Naive thymus-derived CD4-positive, alpha-beta T cell (primary cell): ENCODE measurements around the gene LRMDA. TPM values are rescaled to one million over a fixed set of nuclear protein-coding genes. Genes with fewer than 3 reads are reported as not detected.

ENCODE experiments used
- ATAC-seq: fragments of 150-1000 bp; cut with Tn5 transposase; 2 replicates; pipeline ENCODE4 v1.10.0; 2021; ENCODE audit warnings: mild to moderate bottlenecking, moderate library complexity
- CTCF ChIA-PET: fragments of 350-600 bp; sonication (Branson Sonifier 250); formaldehyde crosslinking; loops from one replicate; lab custom pipeline; 2021; ENCODE audit warnings: antibody characterized with exemption; lab: Charles Lee
- POLR2A ChIA-PET: fragments of 350-600 bp; sonication (Branson Sonifier 250); formaldehyde crosslinking; loops from one replicate; lab custom pipeline; 2021; ENCODE audit warnings: antibody characterized with exemption, inconsistent platforms; lab: Charles Lee
- DNase-seq, 9 donors: peaks; one replicate each; pipeline versions ENCODE4 v3.0.0 to v3.0.0-alpha.2; 2020 to 2022; ENCODE audit warnings: mixed read lengths in 1 of 9
- H3K27ac ChIP-seq: one replicate; pipeline ENCODE4 v1.7.0; 2013; ENCODE audit warnings: mild to moderate bottlenecking, low read depth, low read length, moderate library complexity
- H3K27me3 ChIP-seq, 2 donors: one replicate each; pipeline ENCODE4 v1.7.0; 2013; ENCODE audit warnings: low read length in 2 of 2, mild to moderate bottlenecking in 2 of 2, moderate library complexity in 2 of 2; ENCODE audit not compliant: control insufficient read depth in 2 of 2, insufficient read depth in 2 of 2
- H3K36me3 ChIP-seq, 3 experiments: 1 replicate in 2 of 3; 2 replicates in 1 of 3; pipeline ENCODE4 v1.7.0; 2013; ENCODE audit warnings: low read length in 3 of 3, mild to moderate bottlenecking in 3 of 3, moderate library complexity in 1 of 3; ENCODE audit not compliant: insufficient read depth in 3 of 3, control insufficient read depth in 2 of 3
- H3K4me1 ChIP-seq, 2 donors: one replicate each; pipeline ENCODE4 v1.7.0; 2013; ENCODE audit warnings: low read length in 2 of 2, mild to moderate bottlenecking in 2 of 2, moderate library complexity in 1 of 2; ENCODE audit not compliant: control insufficient read depth in 2 of 2, insufficient read depth in 2 of 2
- H3K4me3 ChIP-seq: 2 replicates; pipeline ENCODE4 v1.7.0; 2013; ENCODE audit warnings: mild to moderate bottlenecking, low read length
- H3K9me3 ChIP-seq, 3 experiments: 1 replicate in 2 of 3; 2 replicates in 1 of 3; pipeline ENCODE4 v1.7.0; 2013; ENCODE audit warnings: low read length in 3 of 3; ENCODE audit not compliant: control insufficient read depth in 2 of 3
- H3K27ac Mint-ChIP-seq, 9 donors: one replicate each; pipeline ENCODE4 v1.8.0; 2020 to 2022; ENCODE audit warnings: mixed read lengths in 9 of 9, mild to moderate bottlenecking in 8 of 9, moderate library complexity in 5 of 9, inconsistent platforms in 2 of 9
- H3K27me3 Mint-ChIP-seq, 5 donors: one replicate each; pipeline ENCODE4 v1.8.0; 2021 to 2022; ENCODE audit warnings: mixed read lengths in 5 of 5, mild to moderate bottlenecking in 1 of 5
- H3K36me3 Mint-ChIP-seq, 5 donors: one replicate each; pipeline ENCODE4 v1.8.0; 2020 to 2022; ENCODE audit warnings: mixed read lengths in 5 of 5, mild to moderate bottlenecking in 3 of 5, inconsistent platforms in 1 of 5
- H3K4me1 Mint-ChIP-seq, 7 donors: one replicate each; pipeline ENCODE4 v1.8.0; 2020 to 2022; ENCODE audit warnings: mixed read lengths in 7 of 7, mild to moderate bottlenecking in 3 of 7, inconsistent platforms in 1 of 7
- H3K4me3 Mint-ChIP-seq, 10 donors: one replicate each; pipeline ENCODE4 v1.8.0; 2020 to 2022; ENCODE audit warnings: mild to moderate bottlenecking in 10 of 10, mixed read lengths in 10 of 10, moderate library complexity in 6 of 10, inconsistent platforms in 2 of 10
- H3K9me3 Mint-ChIP-seq, 11 donors: one replicate each; pipeline ENCODE4 v1.8.0; 2020 to 2022; ENCODE audit warnings: mixed read lengths in 11 of 11, mild to moderate bottlenecking in 4 of 11, inconsistent platforms in 1 of 11, moderate library complexity in 1 of 11
- intact Hi-C, 2 donors: fragments of 100-400 bp; cut with micrococcal nuclease; formaldehyde crosslinking; loops; one replicate each; pipeline ENCODE4 v1.15.1; 2023
- polyA plus RNA-seq, 2 donors: library from polyadenylated mRNA; unstranded; fragments of 300-500 nt; fragmentation: Illumina TruSeq; gene quantifications; one replicate each; pipeline ENCODE4 v1.2.3, GENCODE V29; 2021
- total RNA-seq, 6 experiments: library from RNA in 5 of 6; stranded (reverse) in 5 of 6; gene quantifications; 1 replicate in 5 of 6; 2 replicates in 1 of 6; pipeline ENCODE4 v1.2.3 and lab custom pipeline; 2021 to 2026

Gene LRMDA
- total and polyA plus RNA-seq, 7 experiments from 2014 or later, result 0.57 to 14.9 (median 3.0) TPM; not detected in 4

DNA sequence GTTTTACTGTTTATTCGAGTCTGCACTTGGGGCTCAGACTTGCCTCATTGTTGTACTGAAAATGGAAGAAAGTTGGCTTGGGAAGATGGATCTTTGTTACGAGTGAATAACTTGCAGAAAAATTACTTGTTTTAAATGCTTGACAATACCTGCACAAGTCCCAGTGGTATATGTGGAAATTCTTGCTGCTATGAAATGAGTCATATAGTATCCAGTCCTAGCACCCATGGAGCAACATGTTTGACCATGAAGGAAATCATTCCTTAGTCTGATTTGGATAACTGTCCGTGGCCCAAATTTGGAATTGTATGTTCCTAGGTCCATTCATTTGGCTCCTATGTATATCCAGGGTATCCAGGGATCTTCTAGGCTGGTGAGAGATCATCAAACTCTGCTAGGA lies 1109.4 kb downstream of the LRMDA start:
- peaks cover 0 to 1% (median 0%) of the 10 kb centered on the region in 7 donors for H3K4me1 Mint-ChIP-seq
- POLR2A ChIA-PET, result no interaction called here
- H3K9me3 ChIP-seq, result no peaks in the 10 kb centered on the region
- peaks cover 0 to 4% (median 0%) of the 10 kb centered on the region in 5 donors for H3K27me3 Mint-ChIP-seq
- H3K4me3 ChIP-seq, result no peak overlapping the region
- CTCF ChIA-PET, result no interaction called here
- no peaks in the 10 kb centered on the region for H3K36me3 ChIP-seq
- intact Hi-C loops, result loop anchor here in 1 of 2 donors (10.0 kb wide), 1 partner anchor 444 kb away; no protein-coding TSS in a partner anchor
- no peaks in the 10 kb centered on the region for H3K36me3 Mint-ChIP-seq
- H3K27me3 ChIP-seq, result no peaks in the 10 kb centered on the region
- H3K4me1 ChIP-seq, result no peaks in the 10 kb centered on the region
- H3K27ac Mint-ChIP-seq, result no peak overlapping the region
- ATAC-seq (no peak), DNase-seq (no peak)
- no peak overlapping the region for H3K27ac ChIP-seq
- peaks cover 0 to 6% (median 0%) of the 10 kb centered on the region in 11 donors for H3K9me3 Mint-ChIP-seq
- H3K4me3 Mint-ChIP-seq, result no peak overlapping the region

GRCh38 chr10:76541852-76542251 lies 1110.4 kb downstream of the LRMDA start:
- Mint-ChIP-seq H3K4me3 (no peak overlapping the region), H3K36me3 (no peaks in the 10 kb centered on the region), H3K4me1 (peaks cover 0 to 1% (median 0%) of the 10 kb centered on the region in 7 donors), H3K9me3 (peaks cover 0 to 6% (median 0%) of the 10 kb centered on the region in 11 donors), H3K27me3 (peaks cover 0 to 4% (median 0%) of the 10 kb centered on the region in 5 donors), H3K27ac (no peak overlapping the region)
- intact Hi-C loops, result loop anchor here in 1 of 2 donors (10.0 kb wide), 1 partner anchor 443 kb away; no protein-coding TSS in a partner anchor
- ATAC-seq, result no peak
- CTCF ChIA-PET, result no interaction called here
- H3K4me3 ChIP-seq, result no peak overlapping the region
- POLR2A ChIA-PET, result no interaction called here
- H3K4me1 ChIP-seq, result no peaks in the 10 kb centered on the region
- H3K27me3 ChIP-seq, result no peaks in the 10 kb centered on the region
- no peak for DNase-seq
- H3K36me3 ChIP-seq, result no peaks in the 10 kb centered on the region
- no peak overlapping the region for H3K27ac ChIP-seq
- no peaks in the 10 kb centered on the region for H3K9me3 ChIP-seq

- Histone ChIP-seq H3K27ac (no peak overlapping the region), H3K4me1 (no peaks in the 10 kb centered on the region), H3K9me3 (no peaks in the 10 kb centered on the region), H3K4me3 (no peak overlapping the region), H3K27me3 (no peaks in the 10 kb centered on the region), H3K36me3 (no peaks in the 10 kb centered on the region)
- Mint-ChIP-seq H3K9me3 (peaks cover 0 to 6% (median 0%) of the 10 kb centered on the region in 11 donors), H3K4me1 (no peaks in the 10 kb centered on the region), H3K27me3 (peaks cover 0 to 4% (median 0%) of the 10 kb centered on the region in 5 donors), H3K4me3 (no peak overlapping the region), H3K27ac (no peak overlapping the region), H3K36me3 (no peaks in the 10 kb centered on the region)
- no peak for ATAC-seq
- no peak for DNase-seq
- POLR2A ChIA-PET, result no interaction called here
- intact Hi-C loops, result loop anchor here in 1 of 2 donors (10.0 kb wide), 1 partner anchor 442 kb away; no protein-coding TSS in a partner anchor
- CTCF ChIA-PET, result no interaction called here
Observed at GRCh38 chr10:76542307-76542930, 1111.0 kb downstream of the LRMDA start.

- H3K27ac Mint-ChIP-seq, result no peak overlapping the region
- no peaks in the 10 kb centered on the region for H3K4me1 ChIP-seq
- CTCF ChIA-PET, result no interaction called here
- no peak overlapping the region for H3K4me3 Mint-ChIP-seq
- peaks cover 0 to 1% (median 0%) of the 10 kb centered on the region in 7 donors for H3K4me1 Mint-ChIP-seq
- intact Hi-C loops, result loop anchor here in 1 of 2 donors (10.0 kb wide), 1 partner anchor 441 kb away; no protein-coding TSS in a partner anchor
- H3K9me3 Mint-ChIP-seq, result peaks cover 0 to 8% (median 0%) of the 10 kb centered on the region in 11 donors
- no peaks in the 10 kb centered on the region for H3K27me3 ChIP-seq
- peaks cover 0 to 13% (median 4%) of the 10 kb centered on the region in 5 donors for H3K27me3 Mint-ChIP-seq
- POLR2A ChIA-PET, result no interaction called here
- DNase-seq (no peak), ATAC-seq (no peak)
- H3K4me3 ChIP-seq, result no peak overlapping the region
- H3K36me3 Mint-ChIP-seq, result no peaks in the 10 kb centered on the region
- H3K27ac ChIP-seq, result no peak overlapping the region
- H3K36me3 ChIP-seq, result no peaks in the 10 kb centered on the region
- H3K9me3 ChIP-seq, result no peaks in the 10 kb centered on the region
Observed at GRCh38 chr10:76543655-76544054, 1112.2 kb downstream of the LRMDA start.

GRCh38 chr10:76544789-76545188 lies 1113.4 kb downstream of the LRMDA start:
- no peak overlapping the region for H3K27ac Mint-ChIP-seq
- POLR2A ChIA-PET, result no interaction called here
- CTCF ChIA-PET, result no interaction called here
- H3K4me3 ChIP-seq, result no peak overlapping the region
- no peaks in the 10 kb centered on the region for H3K4me1 ChIP-seq
- intact Hi-C loops, result loop anchor here (5.0 to 10.0 kb wide), 3 partner anchors 440 to 1142 kb away; partner anchors contain the start of gene ZNF503 (in 1 of the 2)
- peaks cover 0 to 13% (median 7%) of the 10 kb centered on the region in 5 donors for H3K27me3 Mint-ChIP-seq
- no peaks in the 10 kb centered on the region for H3K36me3 Mint-ChIP-seq
- peaks cover 0 to 8% (median 0%) of the 10 kb centered on the region in 11 donors for H3K9me3 Mint-ChIP-seq
- no peaks in the 10 kb centered on the region for H3K9me3 ChIP-seq
- H3K4me3 Mint-ChIP-seq, result no peak overlapping the region
- H3K27ac ChIP-seq, result no peak overlapping the region
- DNase-seq (no peak), ATAC-seq (no peak)
- H3K36me3 ChIP-seq, result no peaks in the 10 kb centered on the region
- no peaks in the 10 kb centered on the region for H3K27me3 ChIP-seq
- H3K4me1 Mint-ChIP-seq, result peaks cover 0 to 1% (median 0%) of the 10 kb centered on the region in 7 donors

- intact Hi-C loops, result loop anchor here (5.0 to 10.0 kb wide), 3 partner anchors 438 to 1144 kb away; partner anchors contain the start of gene ZNF503 (in 1 of the 2)
- H3K36me3 Mint-ChIP-seq, result no peaks in the 10 kb centered on the region
- Histone ChIP-seq H3K4me1 (no peaks in the 10 kb centered on the region), H3K36me3 (no peaks in the 10 kb centered on the region), H3K4me3 (no peak overlapping the region), H3K27me3 (no peaks in the 10 kb centered on the region), H3K27ac (no peak overlapping the region), H3K9me3 (no peaks in the 10 kb centered on the region)
- H3K4me1 Mint-ChIP-seq, result peaks cover 0 to 1% (median 0%) of the 10 kb centered on the region in 7 donors
- no peak overlapping the region for H3K27ac Mint-ChIP-seq
- CTCF ChIA-PET, result interaction anchor here (0.8 kb wide), 1 partner anchor 1159 kb away, joined by 3 read pairs; no protein-coding TSS in a partner anchor
- no peak for ATAC-seq
- H3K27me3 Mint-ChIP-seq, result peaks cover 0 to 13% (median 7%) of the 10 kb centered on the region in 5 donors
- no peak overlapping the region for H3K4me3 Mint-ChIP-seq
- DNase-seq, result no peak
- peaks cover 0 to 4% (median 0%) of the 10 kb centered on the region in 11 donors for H3K9me3 Mint-ChIP-seq
- POLR2A ChIA-PET, result no interaction called here
Observed at GRCh38 chr10:76546411-76546810, 1115.0 kb downstream of the LRMDA start.
